Ascending aorta (tissue), 2 donors: ENCODE results near the gene SPECC1L. TPM values are rescaled to one million over a fixed set of nuclear protein-coding genes. Genes with fewer than 3 reads are reported as not detected.
A peak's percentile ranks its signal among the peaks of the same experiment; 100 is the strongest.

Experiments
- DNase-seq, 2 donors: peaks; one replicate each; pipeline ENCODE4 v3.0.0-alpha.2; 2019; ENCODE audit warnings: low spot score in 2 of 2
- H3K27ac ChIP-seq, 2 donors: fragments of 200-600 bp; sonication (generic); one replicate each; pipeline ENCODE4 v1.5.1; 2016 to 2017; ENCODE audit warnings: mild to moderate bottlenecking in 1 of 2
- H3K27me3 ChIP-seq: fragments of 200-600 bp; sonication (generic); one replicate; pipeline ENCODE4 v1.5.1; 2017
- H3K36me3 ChIP-seq, 2 donors: fragments of 200-600 bp; sonication (generic); one replicate each; pipeline ENCODE4 v1.5.1; 2016
- H3K4me1 ChIP-seq, 2 donors: fragments of 200-600 bp; sonication (generic); one replicate each; pipeline ENCODE4 v1.5.1; 2016 to 2017; ENCODE audit warnings: mild to moderate bottlenecking in 1 of 2
- H3K4me3 ChIP-seq, 2 donors: fragments of 200-600 bp; sonication (generic); one replicate each; pipeline ENCODE4 v1.5.1; 2016 to 2017; ENCODE audit warnings: mild to moderate bottlenecking in 1 of 2
- H3K9me3 ChIP-seq, 2 donors: fragments of 200-600 bp; sonication (generic); one replicate each; pipeline ENCODE4 v1.5.1; 2016
- intact Hi-C: fragments of 100-400 bp; cut with DNase I; formaldehyde crosslinking; loops from one replicate; pipeline ENCODE4 v1.15.1; 2023
- total RNA-seq: library from RNA; depleted of rRNA; stranded (reverse); fragments of >200 nt; gene quantifications from one replicate; pipeline ENCODE4 v1.1.0, GENCODE V29; 2016
- TF ChIP-seq, protein P1 (sequence below), 3 experiments: fragments of 200-600 bp in 2 of 3; fragments of 450-650 bp in 1 of 3; sonication (generic) in 2 of 3; IDR thresholded peaks; one replicate each; pipeline ENCODE4 v1.5.1; 2016 to 2019; ENCODE audit warnings: antibody characterized with exemption in 3 of 3, mild to moderate bottlenecking in 1 of 3, moderate library complexity in 1 of 3

SPECC1L gene
- total RNA-seq, 1 donor from 2014 or later, result 66.9 TPM

DNA sequence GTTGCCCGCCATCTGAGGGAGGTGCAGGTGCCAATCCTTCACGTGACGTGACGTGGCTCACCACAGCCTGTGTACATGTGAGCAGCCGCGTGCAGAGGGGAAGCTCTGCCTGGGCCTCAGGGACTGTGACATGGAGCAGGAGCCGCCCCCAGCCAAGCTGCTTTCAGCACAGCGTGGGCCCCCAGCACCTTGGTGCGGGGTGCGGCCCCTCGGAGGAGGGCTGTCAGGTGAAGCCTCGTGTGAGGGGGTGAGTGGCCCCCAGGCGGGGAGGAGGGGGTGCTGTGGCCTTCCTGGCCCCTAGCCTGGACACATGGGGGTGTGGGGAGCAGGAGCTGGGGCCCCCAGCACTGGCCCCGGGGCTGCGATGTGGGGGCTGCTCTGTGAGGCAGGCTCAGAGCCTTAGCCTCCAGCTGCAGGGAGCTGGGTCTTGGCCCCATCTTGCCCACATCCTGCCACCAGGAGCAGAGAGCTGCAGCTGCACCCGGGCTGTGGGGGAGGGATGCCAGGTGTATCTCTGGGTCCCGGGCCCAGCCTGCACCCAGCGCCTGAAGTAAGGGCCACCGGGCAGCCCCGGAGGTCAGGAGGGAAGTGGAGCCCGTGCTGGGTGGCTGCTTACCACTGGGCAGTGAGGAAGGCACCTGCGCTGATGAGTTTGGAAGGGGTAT is 157.0 kb downstream of the SPECC1L start, which contains the start of gene ADORA2A:
Gene ADORA2A (plus strand): TSS at position 100 of the 665 bp plus-strand sequence. CDS start 5,806 bp downstream, outside the sequence.
- intact Hi-C loops, result loop anchor here (10.0 kb wide), 1 partner anchor 327 kb away; no protein-coding TSS in a partner anchor
- H3K27ac ChIP-seq, result no peak within 1 kb of the TSS
- no peaks in the 10 kb centered on the region for H3K9me3 ChIP-seq
- H3K27me3 ChIP-seq, result no peaks in the 10 kb centered on the region
- peaks cover 0 to 8% of the 10 kb centered on the region in 2 donors for H3K4me1 ChIP-seq
- TF ChIP-seq, protein P1, sequence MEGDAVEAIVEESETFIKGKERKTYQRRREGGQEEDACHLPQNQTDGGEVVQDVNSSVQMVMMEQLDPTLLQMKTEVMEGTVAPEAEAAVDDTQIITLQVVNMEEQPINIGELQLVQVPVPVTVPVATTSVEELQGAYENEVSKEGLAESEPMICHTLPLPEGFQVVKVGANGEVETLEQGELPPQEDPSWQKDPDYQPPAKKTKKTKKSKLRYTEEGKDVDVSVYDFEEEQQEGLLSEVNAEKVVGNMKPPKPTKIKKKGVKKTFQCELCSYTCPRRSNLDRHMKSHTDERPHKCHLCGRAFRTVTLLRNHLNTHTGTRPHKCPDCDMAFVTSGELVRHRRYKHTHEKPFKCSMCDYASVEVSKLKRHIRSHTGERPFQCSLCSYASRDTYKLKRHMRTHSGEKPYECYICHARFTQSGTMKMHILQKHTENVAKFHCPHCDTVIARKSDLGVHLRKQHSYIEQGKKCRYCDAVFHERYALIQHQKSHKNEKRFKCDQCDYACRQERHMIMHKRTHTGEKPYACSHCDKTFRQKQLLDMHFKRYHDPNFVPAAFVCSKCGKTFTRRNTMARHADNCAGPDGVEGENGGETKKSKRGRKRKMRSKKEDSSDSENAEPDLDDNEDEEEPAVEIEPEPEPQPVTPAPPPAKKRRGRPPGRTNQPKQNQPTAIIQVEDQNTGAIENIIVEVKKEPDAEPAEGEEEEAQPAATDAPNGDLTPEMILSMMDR (IDR thresholded peaks at IDR 0.05), result no peak
- H3K4me3 ChIP-seq, result no peak within 1 kb of the TSS
- H3K36me3 ChIP-seq, result no peaks in the 10 kb centered on the region
- DNase-seq, result no peak

DNA sequence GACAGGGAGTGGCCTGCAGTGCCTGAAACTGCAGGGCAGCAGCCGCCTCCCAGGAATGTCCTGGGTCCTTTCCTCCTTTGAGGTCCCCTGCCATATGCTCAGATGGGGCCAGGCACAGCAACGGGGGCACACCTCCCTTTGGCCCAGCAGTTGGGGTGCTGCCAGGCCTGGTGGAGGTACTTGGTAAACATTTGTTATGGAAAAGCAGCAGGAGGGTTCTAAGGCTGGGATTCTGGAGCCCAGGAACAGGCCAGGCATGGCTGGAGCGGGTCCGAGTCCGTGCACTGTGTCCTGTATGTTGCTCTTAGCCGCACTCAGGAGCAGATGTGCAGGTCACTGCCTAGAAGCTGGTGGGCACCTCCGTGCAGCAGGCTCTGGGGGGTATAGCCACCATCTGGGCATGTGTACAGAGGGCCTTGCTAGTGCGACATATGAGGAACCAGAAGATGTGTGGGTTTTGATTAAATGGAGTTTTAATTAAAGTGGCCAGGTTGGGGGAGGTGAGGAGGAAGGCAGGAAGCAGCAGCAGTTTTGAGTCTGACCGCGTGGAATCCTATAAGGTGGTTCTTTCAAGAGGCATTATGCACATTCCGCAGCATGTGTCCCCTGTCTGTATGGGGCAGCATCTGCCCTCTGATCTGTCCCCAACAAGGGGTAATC is 158.2 kb downstream of the SPECC1L start:
- no peak for DNase-seq
- TF ChIP-seq, protein P1 (IDR thresholded peaks at IDR 0.05), result no peak
- H3K4me3 ChIP-seq, result no peak overlapping the region
- H3K27me3 ChIP-seq, result no peaks in the 10 kb centered on the region
- H3K27ac ChIP-seq, result no peak overlapping the region
- no peaks in the 10 kb centered on the region for H3K9me3 ChIP-seq
- intact Hi-C loops, result loop anchor here (10.0 kb wide), 1 partner anchor 326 kb away; no protein-coding TSS in a partner anchor
- peaks cover 3 to 11% of the 10 kb centered on the region in 2 donors for H3K4me1 ChIP-seq
- no peaks in the 10 kb centered on the region for H3K36me3 ChIP-seq

DNA sequence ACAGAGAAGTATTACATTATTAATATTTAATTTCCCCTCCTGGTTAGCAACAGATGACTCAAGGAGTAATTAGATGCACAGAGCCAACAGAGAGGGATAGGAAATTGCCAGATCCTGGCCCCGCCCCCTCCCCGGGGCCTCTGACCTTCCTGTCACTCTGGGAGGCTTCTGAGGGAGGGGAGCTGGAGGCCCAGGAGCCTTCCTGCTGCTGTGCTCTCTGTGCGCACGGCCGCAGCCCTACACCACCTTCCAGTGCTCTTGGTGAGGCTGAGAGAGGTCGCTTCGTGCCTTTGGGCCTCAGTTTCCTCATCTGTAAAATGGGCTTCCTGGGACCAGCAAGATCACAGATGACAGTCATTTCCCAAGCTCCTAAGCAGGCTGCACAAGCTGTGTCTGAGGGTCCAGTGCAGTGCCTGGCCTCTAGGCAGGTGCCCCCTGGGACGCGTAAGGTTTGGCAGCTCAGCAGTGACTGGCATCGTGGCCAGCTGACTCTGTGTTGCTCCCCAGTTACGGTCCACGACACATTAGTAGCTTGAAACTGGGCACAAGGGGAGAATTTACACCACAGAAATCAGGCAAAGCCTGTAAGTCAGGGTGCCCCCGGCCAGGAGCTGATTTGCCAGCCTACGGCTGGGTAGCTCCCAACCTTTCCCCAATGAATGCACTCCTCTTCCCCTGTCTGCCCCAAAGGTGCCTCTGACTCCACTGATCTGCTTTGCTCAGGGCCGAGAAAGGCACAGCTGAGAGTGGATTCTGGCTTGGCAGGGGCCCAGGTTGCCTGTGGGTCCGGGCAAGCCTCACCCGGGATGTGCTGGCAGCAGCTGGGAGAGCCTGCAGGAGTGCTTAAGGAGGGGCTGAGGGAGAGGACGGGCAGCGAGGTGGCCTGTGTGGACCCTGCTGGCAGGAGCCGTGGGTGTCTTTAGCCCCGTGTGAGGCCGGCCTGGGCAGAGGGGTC is 159.1 kb downstream of the SPECC1L start:
- peaks cover 4 to 11% of the 10 kb centered on the region in 2 donors for H3K4me1 ChIP-seq
- intact Hi-C loops, result loop anchor here (10.0 kb wide), 1 partner anchor 325 kb away; no protein-coding TSS in a partner anchor
- peak in 1 of 2 donors; percentile 3 for DNase-seq

DNA sequence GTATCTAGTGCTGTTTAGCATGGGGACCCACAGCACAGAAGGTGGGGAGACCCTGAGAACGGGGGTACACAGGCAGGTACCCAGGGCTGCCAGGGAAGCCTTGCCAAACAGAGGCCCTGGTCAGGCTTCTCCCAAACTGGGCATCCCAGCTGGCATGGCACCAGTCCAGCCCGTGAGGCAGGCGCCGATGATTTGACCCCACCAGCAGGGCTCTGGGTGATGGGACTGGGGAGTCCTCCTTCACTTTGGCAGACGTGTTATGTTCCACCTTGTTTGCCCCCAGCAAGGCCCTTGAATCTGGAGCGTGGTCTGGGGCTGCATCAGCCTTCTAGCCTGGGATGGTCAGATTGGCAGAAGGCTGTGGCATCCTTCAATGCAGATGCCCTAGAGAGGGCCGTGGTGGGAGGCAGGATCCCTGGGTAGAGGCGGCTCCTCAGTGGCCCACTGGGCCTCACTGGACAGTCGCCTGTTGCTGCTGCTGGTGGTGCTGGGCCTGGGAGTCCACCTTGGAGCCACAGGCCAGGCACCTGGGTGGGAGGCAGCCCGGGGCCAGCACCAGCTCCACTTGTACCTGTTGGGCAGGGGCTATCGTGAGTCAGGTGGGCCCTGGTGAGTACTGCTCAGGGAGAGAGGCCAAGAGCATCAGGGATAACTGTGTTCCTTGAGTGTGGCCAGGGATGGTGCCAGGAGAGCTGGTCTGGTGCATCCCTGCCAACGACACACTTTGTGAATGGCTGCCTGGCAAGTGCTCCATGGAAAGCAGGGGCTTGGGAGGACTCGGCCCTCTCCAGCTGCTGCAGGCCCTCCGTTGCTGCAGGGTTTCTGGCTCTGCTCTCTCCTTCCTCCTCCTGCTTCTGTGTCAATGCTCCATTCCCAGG is 160.0 kb downstream of the SPECC1L start:
- H3K9me3 ChIP-seq, result no peaks in the 10 kb centered on the region
- intact Hi-C loops, result no loop called here
- H3K36me3 ChIP-seq, result no peaks in the 10 kb centered on the region
- peak in 1 of 2 donors; percentile 3 for DNase-seq
- TF ChIP-seq, protein P1 (IDR thresholded peaks at IDR 0.05), result no peak
- H3K4me1 ChIP-seq, result peaks cover 4 to 11% of the 10 kb centered on the region in 2 donors
- no peaks in the 10 kb centered on the region for H3K27me3 ChIP-seq
- no peak overlapping the region for H3K4me3 ChIP-seq
- H3K27ac ChIP-seq, result no peak overlapping the region

More for the DNA sequence above, 159.1 kb downstream of the SPECC1L start:
- Histone ChIP-seq H3K27me3 (no peaks in the 10 kb centered on the region), H3K4me3 (no peak overlapping the region), H3K36me3 (no peaks in the 10 kb centered on the region), H3K27ac (no peak overlapping the region), H3K9me3 (no peaks in the 10 kb centered on the region)
- TF ChIP-seq, protein P1 (IDR thresholded peaks at IDR 0.05), result no peak
